Esophagus squamous epithelium (tissue), 4 donors: Measurements from ENCODE around the gene LBHD1.
A peak's percentile ranks its signal among the peaks of the same experiment; 100 is the strongest.

Source experiments
- CTCF ChIP-seq, 6 experiments: fragments of 450-650 bp in 4 of 6; fragments of 200-600 bp in 2 of 6; sonication (generic) in 2 of 6; IDR thresholded peaks; one replicate each; pipeline ENCODE4 v1.5.1; 2016 to 2019; ENCODE audit warnings: antibody characterized with exemption in 6 of 6, mild to moderate bottlenecking in 4 of 6, moderate library complexity in 4 of 6
- POLR2A ChIP-seq, 4 donors: fragments of 450-650 bp; IDR thresholded peaks; one replicate each; pipeline ENCODE4 v1.6.1; 2017; ENCODE audit warnings: antibody characterized with exemption in 4 of 4, mild to moderate bottlenecking in 4 of 4, moderate library complexity in 3 of 4

- TF ChIP-seq POLR2A (IDR thresholded peaks at IDR 0.05) (no peak), CTCF (IDR thresholded peaks at IDR 0.05) (peak; percentile 62 to 82 (median 72))
These were observed 22.5 kb upstream of the LBHD1 start for GRCh38 chr11:62694455-62695167.
